HK-2 (cell line): ENCODE results near the gene ARPIN.
A peak's percentile ranks its signal among the peaks of the same experiment; 100 is the strongest.
"Not testable (repeated sequence)": the region's sequence is repeated elsewhere in the genome, so short reads cannot be mapped to it uniquely, and the experiment has no call there.

Experiments
- DNase-seq: peaks from one replicate; pipeline ENCODE4 v3.0.0-alpha.2; 2018; ENCODE audit not compliant: unreplicated experiment

The ARPIN gene

GRCh38 chr15:89912674-89913396, at the start of gene ARPIN:
TSS of gene ARPIN (minus strand) at chr15:89912952. CDS start at chr15:89912835, 117 bp downstream.
- peak; percentile 33 for DNase-seq

- DNase-seq: no peak
These were observed 45.5 kb upstream of the ARPIN start for GRCh38 chr15:89958107-89958805.

- not testable (repeated sequence) for DNase-seq
These were observed 42.8 kb upstream of the ARPIN start for GRCh38 chr15:89955449-89955998.

GRCh38 chr15:89954541-89954940, 41.8 kb upstream of the ARPIN start:
- DNase-seq: no peak

- no peak for DNase-seq
These were observed 36.0 kb upstream of the ARPIN start for GRCh38 chr15:89948796-89949195.

- no peak for DNase-seq
These were observed 34.6 kb upstream of the ARPIN start for GRCh38 chr15:89947385-89947784.

GRCh38 chr15:89946681-89947299, 34.0 kb upstream of the ARPIN start:
- no peak for DNase-seq

GRCh38 chr15:89943721-89944120, 31.0 kb upstream of the ARPIN start:
- DNase-seq: not testable (repeated sequence)

- DNase-seq: no peak
These were observed 27.2 kb upstream of the ARPIN start for GRCh38 chr15:89939910-89940309.

GRCh38 chr15:89939377-89939776, 26.6 kb upstream of the ARPIN start:
- DNase-seq: not testable (repeated sequence)

- DNase-seq: no peak
These were observed 24.9 kb upstream of the ARPIN start for GRCh38 chr15:89937365-89938350.

GRCh38 chr15:89936786-89937265, 24.1 kb upstream of the ARPIN start:
- no peak for DNase-seq

- no peak for DNase-seq
These were observed 23.5 kb upstream of the ARPIN start for GRCh38 chr15:89936051-89936785.

GRCh38 chr15:89932880-89933279, 20.1 kb upstream of the ARPIN start:
- DNase-seq: no peak

GRCh38 chr15:89928421-89928820, 15.7 kb upstream of the ARPIN start:
- DNase-seq: no peak

- no peak for DNase-seq
These were observed 13.4 kb upstream of the ARPIN start for GRCh38 chr15:89926158-89926557.

- no peak for DNase-seq
These were observed 4.8 kb upstream of the ARPIN start for GRCh38 chr15:89917442-89918101.

GRCh38 chr15:89916660-89917059, 3.9 kb upstream of the ARPIN start:
- DNase-seq: no peak

- DNase-seq: peak; percentile 32
These were observed 543 bp downstream of the ARPIN start for GRCh38 chr15:89912145-89912673.
